ENCODE results near the gene ELOF1. TPM values are rescaled to one million over a fixed set of nuclear protein-coding genes. Genes with fewer than 3 reads are reported as not detected.

Gene ELOF1
- total RNA-seq, 1 experiment from 2014 or later, result 65.5 TPM

DNA sequence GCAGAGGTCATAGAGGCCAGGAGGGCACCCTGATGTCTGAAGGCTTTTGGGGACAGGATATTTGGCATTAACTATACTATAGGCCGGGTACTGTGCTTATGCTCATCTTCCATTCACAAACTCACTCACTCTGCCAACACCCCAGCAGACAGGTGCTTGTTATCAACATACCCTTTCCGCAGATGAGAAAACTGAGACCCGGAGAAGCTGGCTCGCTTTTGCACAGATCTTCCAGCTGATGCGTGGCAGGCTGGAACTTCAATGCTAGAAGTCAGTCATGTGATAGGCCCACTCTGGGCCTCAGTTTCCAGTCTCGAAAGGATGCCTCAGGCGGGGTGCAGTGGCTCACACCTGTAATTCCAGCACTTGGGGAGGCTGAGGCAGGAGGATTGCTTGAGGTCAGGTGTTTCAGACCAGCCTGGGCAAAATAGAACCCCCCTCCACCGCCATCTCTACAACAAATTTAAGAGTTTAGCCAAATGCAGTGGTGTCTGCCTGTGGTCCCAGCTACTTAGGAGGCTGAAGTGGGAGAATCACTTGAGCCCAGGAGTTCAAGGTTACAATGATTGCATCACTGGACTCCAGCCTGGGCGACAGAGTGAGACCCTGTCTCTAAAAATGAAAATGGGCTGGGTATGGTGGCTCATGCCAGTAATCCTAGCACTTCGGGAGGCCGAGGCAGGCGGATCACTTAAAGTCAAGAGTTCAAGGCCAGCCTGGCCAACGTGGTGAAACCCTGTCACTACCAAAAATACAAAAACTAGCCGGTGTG lies 10.9 kb downstream of the ELOF1 start:
- no peak for TF ChIP-seq EZH2 (IDR thresholded peaks at IDR 0.05; ENCODE audit: low read depth)
- TF ChIP-seq, protein P1, sequence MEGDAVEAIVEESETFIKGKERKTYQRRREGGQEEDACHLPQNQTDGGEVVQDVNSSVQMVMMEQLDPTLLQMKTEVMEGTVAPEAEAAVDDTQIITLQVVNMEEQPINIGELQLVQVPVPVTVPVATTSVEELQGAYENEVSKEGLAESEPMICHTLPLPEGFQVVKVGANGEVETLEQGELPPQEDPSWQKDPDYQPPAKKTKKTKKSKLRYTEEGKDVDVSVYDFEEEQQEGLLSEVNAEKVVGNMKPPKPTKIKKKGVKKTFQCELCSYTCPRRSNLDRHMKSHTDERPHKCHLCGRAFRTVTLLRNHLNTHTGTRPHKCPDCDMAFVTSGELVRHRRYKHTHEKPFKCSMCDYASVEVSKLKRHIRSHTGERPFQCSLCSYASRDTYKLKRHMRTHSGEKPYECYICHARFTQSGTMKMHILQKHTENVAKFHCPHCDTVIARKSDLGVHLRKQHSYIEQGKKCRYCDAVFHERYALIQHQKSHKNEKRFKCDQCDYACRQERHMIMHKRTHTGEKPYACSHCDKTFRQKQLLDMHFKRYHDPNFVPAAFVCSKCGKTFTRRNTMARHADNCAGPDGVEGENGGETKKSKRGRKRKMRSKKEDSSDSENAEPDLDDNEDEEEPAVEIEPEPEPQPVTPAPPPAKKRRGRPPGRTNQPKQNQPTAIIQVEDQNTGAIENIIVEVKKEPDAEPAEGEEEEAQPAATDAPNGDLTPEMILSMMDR (conservative IDR thresholded peaks at IDR 0.05), result no peak
- H3K27me3 ChIP-seq (ENCODE audit: insufficient read depth, low read depth), result no peaks in the 10 kb centered on the region
- H4K20me1 ChIP-seq (ENCODE audit: insufficient read depth), result no peaks in the 10 kb centered on the region
- H2AFZ ChIP-seq, result no peak overlapping the region
- CTCF ChIA-PET, result no interaction called here
- H3K36me3 ChIP-seq (ENCODE audit: low read depth), result 0 out of 2 replicates have a peak, but pooled peaks cover 4% of the 10 kb centered on the region
- BruUV-seq (replicated peaks), result no TSS peak
- H3F3A ChIP-seq (ENCODE audit: insufficient read depth, low read depth), result peaks cover 7% of the 10 kb centered on the region; the same call in 1 of the 2 replicates
- POLR2A ChIA-PET (ENCODE audit: unreplicated experiment), result no interaction called here
- intact Hi-C loops (cut with micrococcal nuclease; ENCODE audit: unreplicated experiment), result no loop called here
- H3K4me3 ChIP-seq, result no peak overlapping the region
- DNase-seq, result no peak
- no peaks in the 10 kb centered on the region for H3K9me2 ChIP-seq (ENCODE audit: insufficient read depth)
- H3K4me2 ChIP-seq, result no peak overlapping the region
- H3K27ac ChIP-seq, result no peak overlapping the region
- H3K4me1 ChIP-seq (replicated peaks; ENCODE audit: insufficient read depth), result no peaks in the 10 kb centered on the region
- no peaks in the 10 kb centered on the region for H3K79me2 ChIP-seq (ENCODE audit: low read depth)
- no peaks in the 10 kb centered on the region for H3K9me3 ChIP-seq (ENCODE audit: insufficient read depth, low read depth)

DNA sequence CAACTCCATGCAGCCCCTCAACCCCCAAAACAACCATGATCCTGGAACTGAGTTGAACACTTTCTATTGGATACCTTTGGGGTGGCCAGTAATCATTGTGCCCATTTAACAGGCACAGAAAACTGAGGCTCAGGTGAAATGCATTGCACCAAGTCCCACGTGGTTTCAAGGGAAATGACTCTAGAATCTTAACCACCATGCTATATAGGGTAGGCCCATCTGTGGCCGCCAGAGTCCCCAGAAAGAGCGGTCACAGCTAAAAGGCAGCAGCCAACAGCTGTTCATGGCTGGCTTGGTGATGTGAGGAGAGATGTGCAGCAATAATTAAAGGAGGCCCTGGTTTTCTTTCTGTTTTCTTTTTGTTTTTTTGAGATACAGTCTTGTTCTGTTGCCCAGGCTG lies 17.8 kb downstream of the ELOF1 start:
- Histone ChIP-seq H3K27ac (no peak overlapping the region), H3K9me2 (ENCODE audit: insufficient read depth) (no peaks in the 10 kb centered on the region), H3K79me2 (ENCODE audit: low read depth) (no peaks in the 10 kb centered on the region), H4K20me1 (ENCODE audit: insufficient read depth) (no peaks in the 10 kb centered on the region), H3K9me3 (ENCODE audit: insufficient read depth, low read depth) (no peaks in the 10 kb centered on the region), H3K4me1 (replicated peaks; ENCODE audit: insufficient read depth) (no peaks in the 10 kb centered on the region), H3K4me2 (no peak overlapping the region), H3K4me3 (no peak overlapping the region), H3K27me3 (ENCODE audit: insufficient read depth, low read depth) (no peaks in the 10 kb centered on the region), H2AFZ (no peak overlapping the region), H3F3A (ENCODE audit: insufficient read depth, low read depth) (peaks cover 21% of the 10 kb centered on the region; the same call in 1 of the 2 replicates), H3K36me3 (ENCODE audit: low read depth) (no peaks in the 10 kb centered on the region)
- DNase-seq, result no peak
- intact Hi-C loops (cut with micrococcal nuclease; ENCODE audit: unreplicated experiment), result no loop called here
- no peak for TF ChIP-seq EZH2 (IDR thresholded peaks at IDR 0.05; ENCODE audit: low read depth)
- TF ChIP-seq, protein P1 (conservative IDR thresholded peaks at IDR 0.05), result no peak
- ChIA-PET CTCF (no interaction called here), POLR2A (ENCODE audit: unreplicated experiment) (no interaction called here)
- BruUV-seq (replicated peaks), result no TSS peak

- Histone ChIP-seq H3K27ac (no peak overlapping the region), H4K20me1 (ENCODE audit: insufficient read depth) (no peaks in the 10 kb centered on the region), H3K4me2 (no peak overlapping the region), H3K9me2 (ENCODE audit: insufficient read depth) (no peaks in the 10 kb centered on the region), H3K27me3 (ENCODE audit: insufficient read depth, low read depth) (no peaks in the 10 kb centered on the region), H3K9me3 (ENCODE audit: insufficient read depth, low read depth) (no peaks in the 10 kb centered on the region), H3K36me3 (ENCODE audit: low read depth) (no peaks in the 10 kb centered on the region), H3F3A (ENCODE audit: insufficient read depth, low read depth) (peaks cover 21% of the 10 kb centered on the region; the same call in 1 of the 2 replicates), H3K79me2 (ENCODE audit: low read depth) (no peaks in the 10 kb centered on the region), H3K4me3 (no peak overlapping the region), H3K4me1 (replicated peaks; ENCODE audit: insufficient read depth) (peaks cover 3% of the 10 kb centered on the region), H2AFZ (no peak overlapping the region)
- intact Hi-C loops (cut with micrococcal nuclease; ENCODE audit: unreplicated experiment), result no loop called here
- POLR2A ChIA-PET (ENCODE audit: unreplicated experiment), result no interaction called here
- TF ChIP-seq, protein P1 (conservative IDR thresholded peaks at IDR 0.05), result no peak
- TF ChIP-seq EZH2 (IDR thresholded peaks at IDR 0.05; ENCODE audit: low read depth), result no peak
- CTCF ChIA-PET, result interaction anchor here (0.6 kb wide), 1 partner anchor 93 kb away, joined by 3 read pairs; no protein-coding TSS in a partner anchor
- no peak for DNase-seq
- BruUV-seq (replicated peaks), result no TSS peak
Measured at GRCh38 chr19:11540645-11541044, 18.4 kb downstream of the ELOF1 start.
